ENCODE measurements around the gene DNAJB13.

DNAJB13 gene

GRCh38 chr11:74018331-74019005 lies 67.6 kb downstream of the DNAJB13 start:
- peak; percentile 69 for DNase-seq

- no peak for DNase-seq
These were observed 68.4 kb downstream of the DNAJB13 start for GRCh38 chr11:74019104-74019738.

GRCh38 chr11:74019860-74020259 lies 69.0 kb downstream of the DNAJB13 start:
- no peak for DNase-seq

All from CD4-positive, alpha-beta T cell treated with Interleukin-15 for 1 hour (primary cell).